GM12864 (cell line): Measurements from ENCODE around the gene GNAS-AS1.
A peak's percentile ranks its signal among the peaks of the same experiment; 100 is the strongest.

ENCODE experiments used
- DNase-seq: peaks from one replicate; pipeline ENCODE4 v3.0.0-alpha.2; 2011; ENCODE audit warnings: low read depth
- H3K4me3 ChIP-seq: 2 replicates; pipeline ENCODE4 v1.5.1; 2011; ENCODE audit warnings: mild to moderate bottlenecking, low read depth, low read length, control low read depth
- TF ChIP-seq, protein P1 (sequence below): IDR thresholded peaks from 2 replicates; pipeline ENCODE4 v1.5.1; 2011; ENCODE audit warnings: low read depth, mild to moderate bottlenecking, moderate library complexity, low read length, control low read depth, inconsistent platforms; ENCODE audit errors: missing control alignments

The GNAS-AS1 gene

DNA sequence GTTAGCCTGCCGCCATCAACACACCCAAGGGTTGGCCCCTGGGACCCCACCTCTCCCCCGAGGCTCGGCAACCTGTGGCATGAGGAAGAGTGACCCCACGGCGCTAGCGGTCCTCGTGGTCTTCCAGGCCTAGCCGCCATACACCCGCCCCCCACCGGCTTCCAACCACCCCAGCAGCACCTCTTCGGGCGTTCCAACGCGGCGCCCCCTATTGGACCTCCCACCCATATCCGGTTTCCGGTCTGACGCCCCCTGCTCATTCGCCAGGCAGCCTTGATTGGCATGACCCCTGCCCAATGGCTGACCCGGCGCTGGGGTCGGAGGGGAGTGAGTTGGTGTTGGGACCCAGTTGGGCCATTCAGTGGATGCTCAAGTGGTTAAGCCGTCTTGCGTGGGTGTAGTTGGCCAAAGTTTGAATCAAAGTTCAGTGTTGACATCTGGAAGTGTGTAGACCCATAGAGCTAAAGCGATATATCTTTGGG lies at the start of gene GNAS-AS1:
GNAS-AS1 (minus strand) TSS at position 210 of the 482 bp plus-strand sequence.
- DNase-seq = peak; percentile 81
- TF ChIP-seq, protein P1, sequence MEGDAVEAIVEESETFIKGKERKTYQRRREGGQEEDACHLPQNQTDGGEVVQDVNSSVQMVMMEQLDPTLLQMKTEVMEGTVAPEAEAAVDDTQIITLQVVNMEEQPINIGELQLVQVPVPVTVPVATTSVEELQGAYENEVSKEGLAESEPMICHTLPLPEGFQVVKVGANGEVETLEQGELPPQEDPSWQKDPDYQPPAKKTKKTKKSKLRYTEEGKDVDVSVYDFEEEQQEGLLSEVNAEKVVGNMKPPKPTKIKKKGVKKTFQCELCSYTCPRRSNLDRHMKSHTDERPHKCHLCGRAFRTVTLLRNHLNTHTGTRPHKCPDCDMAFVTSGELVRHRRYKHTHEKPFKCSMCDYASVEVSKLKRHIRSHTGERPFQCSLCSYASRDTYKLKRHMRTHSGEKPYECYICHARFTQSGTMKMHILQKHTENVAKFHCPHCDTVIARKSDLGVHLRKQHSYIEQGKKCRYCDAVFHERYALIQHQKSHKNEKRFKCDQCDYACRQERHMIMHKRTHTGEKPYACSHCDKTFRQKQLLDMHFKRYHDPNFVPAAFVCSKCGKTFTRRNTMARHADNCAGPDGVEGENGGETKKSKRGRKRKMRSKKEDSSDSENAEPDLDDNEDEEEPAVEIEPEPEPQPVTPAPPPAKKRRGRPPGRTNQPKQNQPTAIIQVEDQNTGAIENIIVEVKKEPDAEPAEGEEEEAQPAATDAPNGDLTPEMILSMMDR = no peak
- peak within 1 kb of the TSS; percentile 61 for H3K4me3 ChIP-seq

DNA sequence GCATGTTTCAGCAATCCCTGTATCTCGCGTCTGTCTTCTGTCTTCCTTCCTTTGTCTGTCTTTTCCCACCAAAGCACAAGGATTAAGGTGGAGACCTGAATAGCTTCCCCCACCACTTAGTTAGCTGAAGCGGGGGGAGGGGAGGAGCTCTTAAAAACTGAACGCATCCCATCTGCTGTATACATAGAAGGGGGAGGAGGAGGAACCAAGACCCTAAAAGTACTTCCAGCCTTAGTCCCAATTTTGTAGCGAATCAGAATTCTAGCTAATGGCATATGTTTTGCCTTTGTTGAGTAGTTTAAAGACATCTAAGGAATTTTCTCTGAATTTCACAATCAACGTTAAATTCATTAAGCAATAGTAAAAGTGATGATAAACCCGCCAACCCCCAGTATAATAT lies 49.7 kb upstream of the GNAS-AS1 start:
- TF ChIP-seq, protein P1 = no peak
- no peak overlapping the region for H3K4me3 ChIP-seq
- DNase-seq = no peak

DNA sequence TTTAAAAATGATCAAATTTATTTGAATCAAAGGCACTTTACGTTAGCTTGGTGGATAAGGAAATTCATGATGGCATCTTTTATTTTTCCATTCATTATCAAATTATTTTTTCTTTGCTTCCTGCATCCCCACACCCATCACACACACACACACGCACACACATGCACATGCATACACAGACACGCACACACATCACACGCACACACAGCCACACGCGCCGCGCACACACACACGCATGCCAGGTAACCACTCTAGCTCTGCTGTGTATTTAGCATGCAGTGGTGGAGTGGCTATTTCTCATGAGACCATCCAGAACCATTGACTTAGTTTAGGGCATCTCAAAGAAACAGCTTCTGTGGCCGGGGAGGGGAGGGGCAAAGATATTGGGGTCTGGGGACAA lies 48.8 kb upstream of the GNAS-AS1 start:
- no peak overlapping the region for H3K4me3 ChIP-seq
- no peak for DNase-seq
- TF ChIP-seq, protein P1 = no peak

DNA sequence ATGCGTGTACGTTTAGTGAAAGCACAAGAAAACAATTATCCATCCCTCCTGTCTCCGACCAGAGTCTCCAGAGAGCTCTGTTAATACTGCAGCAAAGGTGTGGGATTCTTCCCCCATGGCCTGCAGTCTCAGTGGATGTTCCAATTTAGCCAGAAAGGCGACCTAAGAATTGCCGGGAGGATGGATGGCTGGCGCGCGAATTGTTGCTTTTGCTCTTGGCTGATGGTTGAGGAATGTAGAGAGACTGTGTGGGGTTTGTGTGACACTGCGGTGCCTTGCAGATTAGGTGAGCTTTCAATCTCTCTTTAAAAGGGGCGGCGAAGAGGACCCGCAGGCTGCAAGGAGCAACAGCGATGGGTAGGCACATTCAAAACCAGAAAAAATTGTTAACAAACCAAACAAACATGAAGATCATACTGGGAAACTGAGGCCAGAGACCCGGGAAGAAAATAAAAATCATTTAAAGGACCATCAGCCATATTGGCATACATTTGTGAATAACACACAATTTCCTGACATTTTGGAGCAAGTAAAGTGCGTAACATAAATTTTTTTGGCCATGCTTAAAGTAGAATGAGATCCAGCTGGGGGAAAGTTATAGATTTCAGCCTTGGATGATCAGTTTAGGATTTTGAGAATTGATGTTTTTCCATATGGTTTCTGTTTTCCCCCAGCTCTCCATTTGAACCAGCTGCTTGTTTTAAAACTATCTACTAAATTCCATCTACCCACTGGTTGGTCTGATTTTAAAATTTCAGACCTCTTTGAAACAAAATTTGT lies 48.1 kb upstream of the GNAS-AS1 start:
- DNase-seq = no peak
- TF ChIP-seq, protein P1 = no peak
- H3K4me3 ChIP-seq = no peak overlapping the region

DNA sequence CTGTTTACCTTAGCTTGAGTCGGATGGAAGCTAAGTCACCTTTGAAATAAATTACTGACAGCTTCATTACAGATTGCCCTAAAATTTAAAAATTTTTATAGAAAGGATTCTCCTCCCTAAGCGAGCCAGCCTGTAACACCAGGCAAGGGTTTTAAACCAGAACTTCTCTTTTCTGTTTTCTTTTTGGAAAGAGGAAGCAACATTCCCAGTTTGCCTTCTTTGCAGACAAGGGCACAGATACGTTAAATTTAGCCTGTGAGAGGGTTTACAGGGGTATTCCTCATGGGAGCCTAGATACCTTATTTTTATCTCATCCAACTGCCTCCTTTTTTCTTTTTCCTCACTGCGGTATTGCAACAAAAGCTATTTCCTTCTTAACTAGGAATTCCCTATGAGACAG lies 46.8 kb upstream of the GNAS-AS1 start:
- TF ChIP-seq, protein P1 = no peak
- no peak for DNase-seq
- no peak overlapping the region for H3K4me3 ChIP-seq

DNA sequence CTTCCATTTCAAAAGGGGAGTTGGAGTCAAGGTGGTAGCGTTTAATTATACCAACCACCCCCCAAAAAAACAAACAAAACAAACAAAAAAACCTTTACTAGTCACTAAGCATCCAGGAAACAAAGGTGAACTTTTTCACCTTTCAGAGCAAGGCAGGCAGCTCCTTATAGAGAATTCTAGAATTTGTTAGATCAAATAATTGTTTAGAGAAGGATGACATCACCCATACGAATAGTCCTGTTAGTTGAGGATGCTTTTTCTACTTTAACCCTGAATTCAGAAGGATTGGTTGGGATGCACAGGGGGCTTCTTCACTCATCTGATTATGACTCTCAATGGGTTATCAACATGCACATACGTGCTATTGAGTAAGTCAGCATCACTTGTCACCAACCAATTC lies 46.1 kb upstream of the GNAS-AS1 start:
- TF ChIP-seq, protein P1 = no peak
- no peak for DNase-seq
- no peak overlapping the region for H3K4me3 ChIP-seq
